DMS79 treated with DMSO at 0.1 percent for 48 hours (cell line): ENCODE data around the gene TSPY2.
"Not testable (repeated sequence)": the region's sequence is repeated elsewhere in the genome, so short reads cannot be mapped to it uniquely, and the experiment has no call there.

ENCODE experiments used
- DNase-seq: peaks from one replicate; lab custom pipeline; 2025; lab: John Stamatoyannopoulos, UW

The TSPY2 gene

DNA sequence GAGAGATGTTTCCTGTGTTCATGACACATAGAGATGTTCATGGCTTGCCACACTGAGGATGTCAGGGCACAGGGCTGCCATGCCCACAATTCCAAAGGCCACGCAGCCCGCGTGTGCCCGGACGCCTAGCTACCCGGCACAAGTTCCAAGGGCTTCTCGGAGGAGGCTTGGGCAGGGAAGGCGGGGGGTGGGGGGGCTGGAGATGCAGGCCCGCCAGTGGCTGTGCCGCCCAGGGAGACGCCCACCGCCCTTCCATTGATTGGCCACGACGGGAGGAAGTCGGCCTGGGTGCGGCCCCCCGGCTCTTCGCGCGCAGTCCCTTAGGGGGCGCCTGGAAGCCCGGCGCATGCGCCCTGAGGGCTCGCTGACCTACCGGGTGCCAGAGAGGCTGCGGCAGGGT, at the start of gene TSPY2:
TSS of gene TSPY2 (plus strand) at position 301 of the 400 bp plus-strand sequence. CDS start at position 347, 46 bp downstream.
- not testable (repeated sequence) for DNase-seq

DNA sequence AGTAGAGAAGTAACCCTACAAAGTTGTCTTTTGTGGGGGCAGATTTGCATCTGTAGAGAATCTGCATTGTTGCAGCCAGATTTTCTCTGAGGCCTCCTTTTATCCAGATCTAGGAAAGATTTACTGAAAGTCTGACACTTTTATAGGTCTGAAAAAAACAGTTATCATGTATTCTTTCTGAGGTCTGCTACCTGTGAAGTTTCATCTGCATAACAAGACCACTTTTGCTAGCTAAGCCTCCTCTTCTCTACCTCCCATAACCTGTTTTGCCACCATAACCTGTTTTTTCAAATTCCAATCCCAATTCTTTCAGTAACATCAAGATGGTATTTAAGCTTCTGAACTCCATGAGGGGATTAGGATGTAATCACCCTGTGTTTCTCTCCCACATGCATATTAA, 36.5 kb upstream of the TSPY2 start:
- DNase-seq, result not testable (repeated sequence)

- DNase-seq, result not testable (repeated sequence)
These were observed 29.0 kb upstream of the TSPY2 start for GRCh38 chrY:6217045-6217444.

DNA sequence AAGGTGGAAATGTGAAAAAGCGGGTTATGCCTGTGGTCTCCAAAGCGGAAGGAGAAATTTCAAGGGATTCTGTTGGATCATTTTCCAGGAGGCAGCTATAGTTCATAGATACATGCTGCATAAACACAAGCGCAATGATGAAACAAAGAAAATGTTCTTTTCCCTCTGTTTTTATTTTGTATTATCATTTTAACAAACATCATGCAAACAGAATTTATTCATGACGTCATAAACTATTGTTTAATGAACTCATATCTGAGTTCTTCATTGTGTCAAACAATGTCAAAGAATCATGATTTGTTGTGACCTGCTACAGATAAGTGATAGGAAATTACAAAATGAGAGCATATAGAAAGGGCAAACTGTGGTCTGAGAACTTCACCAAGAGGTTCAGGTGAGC, 23.8 kb downstream of the TSPY2 start:
- not testable (repeated sequence) for DNase-seq
